Activated T-cell treated with anti-CD3 and anti-CD28 coated beads, Interleukin-2, amount 50 U/mL, for 4 hours (primary cell): ENCODE results near the gene F7. TPM values are rescaled to one million over a fixed set of nuclear protein-coding genes. Genes with fewer than 3 reads are reported as not detected.

Experiments
- ATAC-seq, 2 donors: fragments of 200-7000 bp; cut with Tn5 transposase; one replicate each; pipeline ENCODE4 v1.10.0; 2021
- DNase-seq: peaks from one replicate; pipeline ENCODE4 v3.0.0-alpha.2; 2020
- H3K27me3 Mint-ChIP-seq: one replicate; pipeline ENCODE4 v1.8.0; 2021; ENCODE audit warnings: low read depth, mixed read lengths
- H3K36me3 Mint-ChIP-seq: one replicate; pipeline ENCODE4 v1.8.0; 2022; ENCODE audit warnings: mixed read lengths; ENCODE audit not compliant: insufficient read depth
- H3K4me1 Mint-ChIP-seq: one replicate; pipeline ENCODE4 v1.8.0; 2021; ENCODE audit warnings: low read depth, mixed read lengths
- H3K4me3 Mint-ChIP-seq: one replicate; pipeline ENCODE4 v1.8.0; 2021; ENCODE audit warnings: mild to moderate bottlenecking, moderate library complexity, mixed read lengths
- H3K9me3 Mint-ChIP-seq: one replicate; pipeline ENCODE4 v1.8.0; 2021; ENCODE audit warnings: mixed read lengths
- total RNA-seq, 3 donors: library from RNA; stranded (reverse); gene quantifications; one replicate each; pipeline ENCODE4 v1.2.1, GENCODE V29; 2021

F7 gene
- total RNA-seq, 3 donors from 2014 or later = 0.14 to 0.42 (median 0.38) TPM

GRCh38 chr13:113146750-113147149 is 41.2 kb downstream of the F7 start:
- no peak for DNase-seq
- Mint-ChIP-seq H3K4me3 (no peak overlapping the region), H3K4me1 (peaks cover 5% of the 10 kb centered on the region), H3K36me3 (no peaks in the 10 kb centered on the region), H3K9me3 (no peaks in the 10 kb centered on the region), H3K27me3 (no peaks in the 10 kb centered on the region)
- no peak for ATAC-seq

DNA sequence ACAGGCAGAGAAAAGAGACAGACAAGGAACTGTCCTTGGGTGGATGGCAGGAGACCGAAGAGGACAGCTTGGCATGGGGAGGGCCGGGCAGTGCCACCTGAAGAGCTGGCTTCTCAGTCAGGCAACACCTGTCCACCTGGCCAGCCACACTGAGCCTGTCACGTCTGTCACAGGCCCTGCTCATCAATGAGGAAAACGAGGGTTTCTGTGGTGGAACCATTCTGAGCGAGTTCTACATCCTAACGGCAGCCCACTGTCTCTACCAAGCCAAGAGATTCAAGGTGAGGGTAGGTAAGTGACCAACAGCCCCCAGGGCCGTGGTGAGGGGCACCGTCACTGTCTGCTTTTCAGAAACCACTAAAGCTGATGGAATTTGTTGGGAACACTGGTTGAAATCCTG is 41.6 kb downstream of the F7 start:
- Mint-ChIP-seq H3K4me3 (no peak overlapping the region), H3K27me3 (no peaks in the 10 kb centered on the region), H3K4me1 (peaks cover 7% of the 10 kb centered on the region), H3K36me3 (no peaks in the 10 kb centered on the region), H3K9me3 (no peaks in the 10 kb centered on the region)
- ATAC-seq = no peak
- DNase-seq = no peak

- Mint-ChIP-seq H3K27me3 (no peaks in the 10 kb centered on the region), H3K4me3 (no peak overlapping the region), H3K4me1 (peaks cover 16% of the 10 kb centered on the region), H3K36me3 (no peaks in the 10 kb centered on the region), H3K9me3 (no peaks in the 10 kb centered on the region)
- ATAC-seq (no peak), DNase-seq (no peak)
Measured at GRCh38 chr13:113148407-113148806, 42.8 kb downstream of the F7 start.

DNA sequence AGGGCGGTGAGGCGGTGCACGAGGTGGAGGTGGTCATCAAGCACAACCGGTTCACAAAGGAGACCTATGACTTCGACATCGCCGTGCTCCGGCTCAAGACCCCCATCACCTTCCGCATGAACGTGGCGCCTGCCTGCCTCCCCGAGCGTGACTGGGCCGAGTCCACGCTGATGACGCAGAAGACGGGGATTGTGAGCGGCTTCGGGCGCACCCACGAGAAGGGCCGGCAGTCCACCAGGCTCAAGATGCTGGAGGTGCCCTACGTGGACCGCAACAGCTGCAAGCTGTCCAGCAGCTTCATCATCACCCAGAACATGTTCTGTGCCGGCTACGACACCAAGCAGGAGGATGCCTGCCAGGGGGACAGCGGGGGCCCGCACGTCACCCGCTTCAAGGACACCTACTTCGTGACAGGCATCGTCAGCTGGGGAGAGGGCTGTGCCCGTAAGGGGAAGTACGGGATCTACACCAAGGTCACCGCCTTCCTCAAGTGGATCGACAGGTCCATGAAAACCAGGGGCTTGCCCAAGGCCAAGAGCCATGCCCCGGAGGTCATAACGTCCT is 43.4 kb downstream of the F7 start:
- DNase-seq (no peak), ATAC-seq (no peak)
- Mint-ChIP-seq H3K27me3 (no peaks in the 10 kb centered on the region), H3K4me1 (peaks cover 19% of the 10 kb centered on the region), H3K9me3 (no peaks in the 10 kb centered on the region), H3K36me3 (no peaks in the 10 kb centered on the region), H3K4me3 (no peak overlapping the region)

DNA sequence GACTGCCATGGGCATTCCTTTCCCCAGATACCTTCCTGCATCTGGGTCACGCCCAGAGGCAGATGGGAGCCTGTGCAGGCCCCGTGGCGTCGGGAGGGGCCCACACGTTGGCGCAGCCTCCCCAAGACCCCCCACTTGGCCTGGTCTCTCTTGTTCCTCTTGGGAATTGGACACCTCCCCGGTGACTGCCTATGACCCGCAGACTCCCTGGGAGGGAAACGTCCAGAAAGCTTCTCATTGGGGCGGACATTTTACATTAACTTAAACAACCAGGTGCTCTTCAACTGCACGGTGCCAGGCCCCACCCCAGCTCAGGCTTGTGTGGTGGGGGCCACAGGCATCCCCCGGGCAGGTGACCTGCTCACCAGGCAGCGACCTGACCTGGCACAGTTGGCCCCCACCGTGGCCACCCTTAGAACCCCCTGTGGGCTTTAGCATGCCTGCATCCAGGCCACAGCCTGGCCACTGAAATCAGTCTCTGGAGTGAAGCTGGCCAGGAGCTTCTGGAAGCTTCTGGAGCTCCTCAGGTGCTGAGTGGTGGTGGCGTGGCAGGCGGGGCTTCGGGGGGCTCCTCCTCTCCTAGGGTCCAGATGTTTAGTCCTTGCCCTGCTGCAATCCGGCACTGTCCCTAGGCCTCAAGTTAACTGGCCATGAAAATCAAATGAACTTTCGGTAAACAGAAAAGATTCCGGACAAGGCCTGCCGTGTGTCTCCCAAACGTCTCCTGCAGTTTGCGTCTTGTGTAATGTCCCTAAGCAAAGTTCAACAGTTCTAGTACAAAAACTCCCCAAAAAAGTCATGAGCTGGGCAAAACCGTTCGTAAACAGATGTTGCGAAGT is 44.3 kb downstream of the F7 start:
- Mint-ChIP-seq H3K4me3 (no peak overlapping the region), H3K36me3 (no peaks in the 10 kb centered on the region), H3K4me1 (peaks cover 24% of the 10 kb centered on the region), H3K27me3 (no peaks in the 10 kb centered on the region), H3K9me3 (peaks cover under 1% of the 10 kb centered on the region)
- DNase-seq (no peak), ATAC-seq (no peak)

DNA sequence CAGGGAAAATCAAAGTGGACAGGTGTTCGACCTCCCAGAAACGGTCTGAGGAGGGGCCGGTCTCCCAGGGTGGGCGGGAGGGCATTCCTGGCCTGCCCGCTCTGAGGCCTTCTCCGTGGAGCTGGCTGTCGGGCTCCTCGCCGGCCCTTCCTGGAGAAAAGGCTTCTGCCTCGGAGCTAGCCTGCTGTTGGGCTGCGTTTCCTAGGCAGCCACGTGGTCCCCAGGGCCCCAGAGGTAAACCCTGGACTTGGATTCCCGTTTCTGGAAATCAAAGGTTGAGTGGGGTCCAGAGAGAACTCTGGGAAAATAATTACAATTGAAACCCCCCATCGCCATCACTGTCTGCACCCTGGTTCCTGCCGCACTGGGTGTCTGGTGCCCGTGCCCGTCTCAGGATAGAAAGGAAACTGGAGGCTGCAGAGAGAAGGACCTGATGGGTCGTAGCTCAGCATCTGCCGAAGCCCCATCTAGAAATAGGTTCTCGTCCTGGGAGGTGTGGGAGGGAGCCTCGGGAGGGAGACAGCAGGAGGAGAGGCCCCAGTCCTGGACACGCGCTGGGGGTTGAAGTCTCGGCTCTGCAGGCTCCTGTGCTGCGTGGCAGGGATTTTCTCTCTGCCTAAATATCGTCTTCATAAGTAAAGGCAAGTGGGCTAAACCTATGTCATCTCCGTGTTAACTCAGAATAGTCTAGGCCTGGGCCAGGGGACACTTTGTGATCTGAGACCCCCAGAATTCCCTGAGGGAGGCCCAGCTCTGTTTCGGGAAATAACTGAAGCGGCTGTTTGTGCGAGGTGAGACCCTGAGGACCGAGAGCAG is 45.2 kb downstream of the F7 start:
- peaks cover 9% of the 10 kb centered on the region for H3K9me3 Mint-ChIP-seq
- DNase-seq (no peak), ATAC-seq (no peak)
- no peaks in the 10 kb centered on the region for H3K36me3 Mint-ChIP-seq
- H3K4me3 Mint-ChIP-seq = peak overlapping the region; percentile 33
- no peaks in the 10 kb centered on the region for H3K27me3 Mint-ChIP-seq
- H3K4me1 Mint-ChIP-seq = peaks cover 22% of the 10 kb centered on the region

GRCh38 chr13:113151745-113152690 is 46.4 kb downstream of the F7 start:
- Mint-ChIP-seq H3K36me3 (no peaks in the 10 kb centered on the region), H3K27me3 (no peaks in the 10 kb centered on the region), H3K4me3 (peak overlapping the region; percentile 81), H3K4me1 (peaks cover 22% of the 10 kb centered on the region), H3K9me3 (peaks cover 10% of the 10 kb centered on the region)
- DNase-seq (no peak), ATAC-seq (peak; percentile 42 to 44)

DNA sequence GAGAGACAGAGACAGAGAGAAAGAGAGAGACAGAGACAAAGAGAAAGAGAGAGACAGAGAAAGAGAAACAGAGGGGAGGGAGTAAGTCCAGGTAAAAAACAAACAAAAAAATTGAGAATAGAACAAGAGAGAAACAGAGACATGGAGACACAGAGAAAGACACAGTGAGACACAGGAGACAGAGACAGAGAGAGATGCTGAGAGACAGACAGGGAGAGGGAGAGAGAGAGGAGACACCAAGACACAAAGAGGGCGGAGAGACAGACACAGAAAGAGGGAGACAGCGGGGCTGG is 47.0 kb downstream of the F7 start:
- Mint-ChIP-seq H3K9me3 (peaks cover 10% of the 10 kb centered on the region), H3K4me3 (peak overlapping the region; percentile 81), H3K36me3 (no peaks in the 10 kb centered on the region), H3K27me3 (no peaks in the 10 kb centered on the region), H3K4me1 (peaks cover 22% of the 10 kb centered on the region)
- ATAC-seq (no peak), DNase-seq (no peak)

DNA sequence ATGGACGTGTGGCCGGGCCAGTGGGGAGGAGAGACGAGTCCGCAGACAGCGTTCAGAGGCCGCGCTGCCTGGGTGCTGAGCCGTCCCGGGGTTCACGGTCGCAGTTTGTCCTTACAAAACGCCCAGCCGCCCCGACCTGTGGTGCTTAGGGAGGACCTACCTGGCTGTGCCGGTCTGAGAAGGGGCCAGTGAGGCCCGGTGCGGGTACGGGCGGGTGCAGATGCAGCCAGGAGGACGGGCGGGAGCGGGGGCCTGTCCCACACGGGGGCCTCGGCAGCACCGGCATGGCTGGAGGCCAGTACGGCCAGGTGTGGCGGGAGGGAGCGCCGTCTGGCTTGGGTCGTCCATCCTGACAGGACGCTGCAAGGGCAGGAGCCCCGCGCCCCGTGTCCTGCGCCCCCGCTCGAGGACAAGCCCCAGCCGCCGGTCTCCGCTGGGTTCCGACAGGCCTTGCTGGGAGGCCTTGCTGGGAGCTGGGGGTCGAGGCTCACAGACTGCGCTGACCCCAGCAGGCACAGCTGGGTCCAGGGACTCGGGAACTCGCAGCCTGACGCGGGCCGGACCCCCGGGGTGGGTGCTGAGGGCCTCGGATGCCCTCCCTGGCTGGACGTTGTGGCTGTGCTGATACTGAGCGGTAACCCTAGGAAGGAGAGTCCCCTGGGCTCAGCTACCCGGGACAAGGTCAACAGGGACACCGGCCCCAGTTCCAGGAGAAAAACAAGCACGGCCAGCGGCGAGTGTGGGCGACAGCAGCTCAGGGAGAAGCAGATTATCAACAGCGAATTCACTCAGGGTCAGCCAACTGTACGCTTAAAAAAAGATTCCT is 47.6 kb downstream of the F7 start:
- Mint-ChIP-seq H3K4me3 (peak overlapping the region; percentile 81), H3K27me3 (no peaks in the 10 kb centered on the region), H3K36me3 (no peaks in the 10 kb centered on the region), H3K4me1 (peaks cover 22% of the 10 kb centered on the region), H3K9me3 (peaks cover 10% of the 10 kb centered on the region)
- ATAC-seq (peak; percentile 32 to 38), DNase-seq (no peak)

- peak; percentile 50 to 68 for ATAC-seq
- Mint-ChIP-seq H3K4me3 (peak overlapping the region; percentile 75), H3K27me3 (no peaks in the 10 kb centered on the region), H3K36me3 (no peaks in the 10 kb centered on the region), H3K4me1 (peaks cover 22% of the 10 kb centered on the region), H3K9me3 (peaks cover 10% of the 10 kb centered on the region)
- peak; percentile 71 for DNase-seq
Measured at GRCh38 chr13:113153810-113154748, 48.5 kb downstream of the F7 start.

DNA sequence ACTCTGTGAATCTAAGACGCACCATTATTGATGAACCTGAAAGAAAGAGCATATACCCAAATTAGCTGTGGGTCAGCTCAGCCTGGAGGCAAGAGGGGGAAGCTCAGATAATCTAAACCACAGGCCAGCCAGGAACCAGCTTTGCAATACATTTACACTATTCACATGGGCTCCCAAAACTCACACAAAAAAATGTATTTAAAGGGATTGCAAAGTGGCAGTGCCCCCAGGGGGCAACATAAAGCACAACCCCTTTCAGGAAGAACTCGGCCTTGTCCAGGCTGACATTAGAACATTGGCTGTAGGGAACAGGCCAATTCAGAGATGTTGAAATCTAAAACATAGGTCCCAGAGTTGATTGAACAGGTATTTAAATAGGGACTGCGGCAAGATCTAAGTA is 49.6 kb downstream of the F7 start:
- no peaks in the 10 kb centered on the region for H3K27me3 Mint-ChIP-seq

GRCh38 chr13:113155982-113156655 is 50.5 kb downstream of the F7 start:
- ATAC-seq = no peak
- peaks cover 10% of the 10 kb centered on the region for H3K9me3 Mint-ChIP-seq
- H3K27me3 Mint-ChIP-seq = no peaks in the 10 kb centered on the region
- no peak for DNase-seq
- no peaks in the 10 kb centered on the region for H3K36me3 Mint-ChIP-seq
- no peak overlapping the region for H3K4me3 Mint-ChIP-seq
- peaks cover 30% of the 10 kb centered on the region for H3K4me1 Mint-ChIP-seq

More for the DNA sequence above, 49.6 kb downstream of the F7 start:
- no peak for DNase-seq
- peaks cover 25% of the 10 kb centered on the region for H3K4me1 Mint-ChIP-seq
- no peak for ATAC-seq
- H3K36me3 Mint-ChIP-seq = no peaks in the 10 kb centered on the region
- peaks cover 10% of the 10 kb centered on the region for H3K9me3 Mint-ChIP-seq
- H3K4me3 Mint-ChIP-seq = peak overlapping the region; percentile 54
